ENCODE data around the gene ARHGEF35.

- TF ChIP-seq CTCF (IDR thresholded peaks at IDR 0.05) (no peak), POLR2A (IDR thresholded peaks at IDR 0.05) (no peak)
Measured at GRCh38 chr7:144174613-144175012, 21.0 kb downstream of the ARHGEF35 start.

All from esophagus squamous epithelium (tissue), 4 donors.